Measurements from ENCODE around the gene SORCS1.

- TF ChIP-seq CTCF (IDR thresholded peaks at IDR 0.05 in 2 of 3, conservative IDR thresholded peaks at IDR 0.05 in 1 of 3; ENCODE audit: borderline replicate concordance in 1 of 3, insufficient read depth in 1 of 3, low read depth in 2 of 3, low read length in 2 of 3) (no peak), EZH2 (IDR thresholded peaks at IDR 0.05) (no peak), EZH2phosphoT487 (IDR thresholded peaks at IDR 0.05; ENCODE audit: borderline replicate concordance) (no peak), ATF3 (IDR thresholded peaks at IDR 0.05) (no peak), POLR2A (IDR thresholded peaks at IDR 0.05; ENCODE audit: borderline replicate concordance, extremely low read depth, insufficient read depth, insufficient read length) (no peak), CBX3 (IDR thresholded peaks at IDR 0.05; ENCODE audit: low read depth) (no peak)
Observed at GRCh38 chr10:106648534-106649481, 515.7 kb downstream of the SORCS1 start.

All from HCT116 (cell line).